ENCODE results near the gene CELSR2.

CELSR2 gene

GRCh38 chr1:109246141-109246551 lies 3.2 kb upstream of the CELSR2 start:
- DNase-seq (ENCODE audit: insufficient read length, low spot score) (no peak), FAIRE-seq (no peak)
- no peak for TF ChIP-seq CTCF (IDR thresholded peaks at IDR 0.05; ENCODE audit: insufficient read depth, missing control alignments)

- no peak for TF ChIP-seq CTCF (IDR thresholded peaks at IDR 0.05; ENCODE audit: insufficient read depth, missing control alignments)
- FAIRE-seq (no peak), DNase-seq (ENCODE audit: insufficient read length, low spot score) (no peak)
Observed at GRCh38 chr1:109247401-109248365, 1.7 kb upstream of the CELSR2 start.

GRCh38 chr1:109248444-109248796 lies 919 bp upstream of the CELSR2 start:
- no peak for DNase-seq (ENCODE audit: insufficient read length, low spot score)
- FAIRE-seq, result no peak
- TF ChIP-seq CTCF (IDR thresholded peaks at IDR 0.05; ENCODE audit: insufficient read depth, missing control alignments), result no peak

GRCh38 chr1:109249654-109250401 lies 489 bp downstream of the CELSR2 start:
- DNase-seq (ENCODE audit: insufficient read length, low spot score) (peak; percentile 60), FAIRE-seq (no peak)
- no peak for TF ChIP-seq CTCF (IDR thresholded peaks at IDR 0.05; ENCODE audit: insufficient read depth, missing control alignments)

GRCh38 chr1:109250454-109251276 lies 1.3 kb downstream of the CELSR2 start:
- DNase-seq (ENCODE audit: insufficient read length, low spot score), result no peak
- FAIRE-seq, result no peak
- no peak for TF ChIP-seq CTCF (IDR thresholded peaks at IDR 0.05; ENCODE audit: insufficient read depth, missing control alignments)

GRCh38 chr1:109251277-109252166 lies 2.2 kb downstream of the CELSR2 start:
- FAIRE-seq, result no peak

More at GRCh38 chr1:109251277-109252166, 2.2 kb downstream of the CELSR2 start:
- no peak for TF ChIP-seq CTCF (IDR thresholded peaks at IDR 0.05; ENCODE audit: insufficient read depth, missing control alignments)
- DNase-seq (ENCODE audit: insufficient read length, low spot score), result no peak
